ENCODE results near the gene NPPA. TPM values are rescaled to one million over a fixed set of nuclear protein-coding genes. Genes with fewer than 3 reads are reported as not detected.
"Not testable (repeated sequence)": the region's sequence is repeated elsewhere in the genome, so short reads cannot be mapped to it uniquely, and the experiment has no call there.

The NPPA gene
- polyA plus RNA-seq, result not detected

DNA sequence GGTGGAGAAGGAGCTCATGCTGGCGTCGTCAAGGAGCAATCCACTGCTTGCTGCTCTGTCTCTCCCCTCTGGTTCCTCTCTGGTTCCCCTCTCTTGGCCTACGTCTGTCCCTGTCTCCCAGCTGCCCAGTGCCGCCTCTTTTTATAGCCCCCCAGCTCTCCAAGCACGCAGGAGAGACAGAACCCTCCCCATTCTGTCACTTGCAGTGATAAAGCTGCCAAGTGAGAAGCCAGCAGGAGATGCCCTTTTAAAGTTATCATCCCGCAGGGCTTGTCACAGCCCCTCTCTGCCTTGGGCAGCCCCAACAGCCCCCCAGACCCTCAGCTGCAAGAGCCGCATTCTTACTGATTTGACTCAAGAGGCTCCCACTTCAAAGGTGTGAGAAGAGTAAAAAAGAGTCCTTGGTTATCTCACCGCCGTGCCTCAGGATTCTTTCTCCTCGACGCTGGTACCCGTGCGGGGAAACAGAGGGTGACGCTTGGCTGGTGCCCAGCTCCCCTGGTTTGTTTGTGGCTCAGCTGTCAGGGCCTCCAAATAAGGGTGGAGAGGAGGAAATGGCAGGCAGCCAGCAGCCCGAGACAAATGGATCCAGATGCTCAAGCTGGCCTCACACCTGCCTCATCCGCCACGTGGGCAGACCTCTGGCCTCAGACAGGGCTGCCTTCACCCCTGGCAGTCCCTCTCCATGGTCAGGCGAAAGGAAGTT, at the start of gene NPPA:
TSS of gene NPPA (minus strand) at position 117 of the 706 bp plus-strand sequence. CDS start at position 18, 99 bp downstream.
- Mint-ChIP-seq H3K27ac (no peak within 1 kb of the TSS), H3K4me1 (peaks cover 2 to 3% (median 3%) of the 10 kb centered on the region in 3 donors), H3K9me3 (no peaks in the 10 kb centered on the region), H3K27me3 (peaks cover 2% of the 10 kb centered on the region), H3K4me3 (no peak within 1 kb of the TSS), H3K36me3 (peaks cover 3% of the 10 kb centered on the region)

DNA sequence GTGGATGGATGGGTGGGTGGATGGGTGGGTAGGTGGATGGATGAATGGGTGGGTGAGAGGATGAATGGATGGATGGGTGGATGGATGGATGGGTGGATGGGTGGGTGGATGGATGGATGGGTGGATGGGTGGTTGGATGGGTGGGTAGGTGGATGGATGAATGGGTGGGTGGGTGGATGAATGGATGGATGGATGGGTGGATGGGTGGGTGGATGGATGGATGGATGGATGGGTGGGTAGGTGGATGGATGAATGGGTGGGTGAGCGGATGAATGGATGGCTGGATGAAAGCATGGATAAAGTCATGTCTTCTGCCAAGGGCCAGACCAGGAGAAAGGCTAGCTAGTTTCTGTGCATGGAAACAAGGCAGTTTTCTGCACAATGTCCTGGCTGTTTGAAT, 46.9 kb upstream of the NPPA start:
- not testable (repeated sequence) for H3K4me1 Mint-ChIP-seq, H3K36me3 Mint-ChIP-seq, H3K4me3 Mint-ChIP-seq, H3K9me3 Mint-ChIP-seq, H3K27ac Mint-ChIP-seq
- H3K27me3 Mint-ChIP-seq, result peaks cover 25% of the 10 kb centered on the region

DNA sequence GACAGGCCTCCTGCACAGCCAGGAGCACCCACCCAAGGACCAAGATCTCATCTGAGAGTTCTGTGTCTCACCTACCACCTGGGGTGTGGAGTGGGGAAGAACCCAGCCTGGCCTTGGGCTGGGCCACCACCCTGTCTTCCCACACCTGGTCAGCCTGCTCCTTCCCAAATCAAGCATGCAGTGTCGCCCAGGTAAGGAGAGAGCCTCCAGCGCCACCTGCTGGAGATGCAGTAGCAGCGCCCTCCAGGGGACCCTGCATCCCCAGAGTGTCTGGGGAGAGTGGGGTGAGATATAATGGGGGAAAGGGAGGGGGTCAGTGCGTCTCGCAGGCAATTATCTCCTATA, 46.3 kb upstream of the NPPA start:
- Mint-ChIP-seq H3K9me3 (no peaks in the 10 kb centered on the region), H3K4me3 (no peak overlapping the region), H3K4me1 (no peaks in the 10 kb centered on the region), H3K27ac (no peak overlapping the region), H3K36me3 (no peaks in the 10 kb centered on the region), H3K27me3 (peaks cover 22% of the 10 kb centered on the region)

DNA sequence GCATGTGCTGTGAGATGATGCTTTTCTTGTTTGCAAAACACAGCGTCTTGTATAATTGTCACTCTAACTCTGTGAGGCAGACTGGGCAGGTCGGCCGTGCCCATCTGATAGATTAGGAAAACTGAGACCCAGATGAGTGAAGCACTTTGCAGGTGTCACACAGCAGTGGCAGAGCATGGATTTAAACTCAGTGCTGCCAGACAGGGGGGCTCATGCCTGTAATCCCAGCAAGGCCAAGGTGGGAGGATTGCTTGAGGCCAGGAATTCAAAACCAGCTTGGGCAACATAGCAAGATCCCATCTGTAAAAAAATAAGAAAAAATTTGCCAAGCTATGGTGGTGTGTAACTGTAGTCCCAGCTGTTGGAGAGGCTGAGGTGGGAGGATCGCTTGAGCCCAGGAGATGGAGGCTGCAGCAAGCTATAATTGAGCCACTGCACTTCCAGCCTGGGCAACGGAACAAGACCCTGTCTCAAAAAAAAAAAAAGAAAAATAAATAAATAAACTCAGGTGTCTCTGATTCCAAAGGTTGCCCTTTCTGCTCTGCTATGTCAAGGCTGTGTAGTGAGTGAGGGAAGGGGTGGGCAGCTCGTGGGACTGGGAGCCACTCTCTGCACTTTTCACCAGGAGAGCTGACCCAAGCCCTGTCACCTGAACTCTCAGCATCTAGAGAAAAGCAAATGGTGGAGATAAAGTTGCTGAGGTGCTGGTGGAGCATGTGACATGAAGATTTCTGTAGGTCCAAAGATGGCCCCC, 44.0 kb upstream of the NPPA start:
- H3K4me1 Mint-ChIP-seq, result no peaks in the 10 kb centered on the region
- peaks cover 11% of the 10 kb centered on the region for H3K27me3 Mint-ChIP-seq
- no peaks in the 10 kb centered on the region for H3K9me3 Mint-ChIP-seq
- no peaks in the 10 kb centered on the region for H3K36me3 Mint-ChIP-seq
- no peak overlapping the region for H3K4me3 Mint-ChIP-seq
- no peak overlapping the region for H3K27ac Mint-ChIP-seq

DNA sequence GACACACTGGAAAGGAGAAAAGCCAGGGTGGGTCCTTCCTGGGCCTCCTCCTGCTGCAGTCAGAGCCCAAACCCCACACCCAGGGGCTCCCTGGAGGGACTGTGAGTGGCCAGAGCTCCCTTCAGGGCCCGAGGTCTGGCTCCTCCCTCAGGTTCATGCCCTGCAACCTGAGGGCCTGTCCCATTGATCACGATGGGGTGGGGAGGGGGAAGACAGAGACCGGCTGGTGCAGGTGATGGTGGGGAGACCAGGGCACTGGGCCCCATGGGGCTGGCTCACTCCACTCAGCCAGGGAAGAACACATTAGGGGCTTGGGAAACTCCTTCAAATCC, 41.3 kb upstream of the NPPA start:
- Mint-ChIP-seq H3K27me3 (peaks cover 5% of the 10 kb centered on the region), H3K4me3 (no peak overlapping the region), H3K4me1 (no peaks in the 10 kb centered on the region), H3K27ac (no peak overlapping the region), H3K36me3 (no peaks in the 10 kb centered on the region), H3K9me3 (no peaks in the 10 kb centered on the region)

DNA sequence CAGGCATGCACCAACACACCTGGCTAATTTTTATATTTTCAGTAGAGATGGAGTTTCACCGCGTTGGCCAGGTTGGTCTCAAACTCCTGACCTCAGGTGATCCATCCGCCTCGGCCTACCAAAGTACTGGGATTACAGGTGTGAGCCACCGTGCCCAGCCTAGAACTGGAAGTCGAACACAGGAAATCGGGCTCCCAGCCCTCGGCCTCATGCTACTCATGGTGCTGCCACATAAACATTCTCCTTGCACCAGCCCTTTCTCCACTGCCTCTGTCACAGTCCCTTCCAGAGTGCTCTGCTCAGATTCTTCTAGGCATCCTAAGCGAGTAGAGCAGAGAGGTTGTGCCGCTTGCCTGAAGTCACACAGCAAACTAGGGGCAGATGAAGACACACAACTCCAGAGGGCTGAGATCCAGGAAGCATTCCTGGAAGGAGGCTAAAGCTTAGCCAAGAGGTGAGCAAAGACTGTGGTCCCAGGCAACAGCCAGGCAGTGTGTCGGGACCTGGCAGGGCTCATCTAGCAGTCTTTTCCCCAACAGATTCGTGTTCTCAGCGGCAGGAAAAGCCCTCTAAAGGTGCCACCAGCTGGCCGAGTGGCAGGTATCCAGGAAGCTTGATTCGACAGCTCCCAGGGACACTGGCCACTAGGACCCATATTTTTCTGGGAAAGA, 40.8 kb upstream of the NPPA start:
- no peaks in the 10 kb centered on the region for H3K9me3 Mint-ChIP-seq
- H3K4me1 Mint-ChIP-seq, result no peaks in the 10 kb centered on the region
- H3K27me3 Mint-ChIP-seq, result peaks cover 7% of the 10 kb centered on the region

DNA sequence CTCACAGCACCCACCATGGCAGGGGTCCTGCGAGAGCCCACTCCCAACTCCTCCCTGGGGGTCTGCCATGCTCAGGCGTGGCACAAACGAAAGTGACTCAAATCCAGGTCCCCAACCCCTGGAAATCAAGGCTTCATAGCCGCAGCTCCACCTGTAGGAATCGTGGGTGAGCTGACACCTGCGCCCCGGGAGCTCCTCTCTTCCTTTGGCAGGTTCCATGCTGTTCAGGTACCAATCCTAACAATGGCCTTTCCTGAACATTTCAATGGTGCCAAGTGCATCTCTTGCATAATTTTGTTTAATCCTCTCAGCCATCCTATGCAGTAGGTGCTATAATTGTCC, 40.1 kb upstream of the NPPA start:
- Mint-ChIP-seq H3K4me3 (no peak overlapping the region), H3K36me3 (no peaks in the 10 kb centered on the region), H3K27me3 (peaks cover 11% of the 10 kb centered on the region), H3K9me3 (no peaks in the 10 kb centered on the region), H3K4me1 (no peaks in the 10 kb centered on the region), H3K27ac (no peak overlapping the region)

More for the DNA sequence above, 40.8 kb upstream of the NPPA start:
- Mint-ChIP-seq H3K27ac (no peak overlapping the region), H3K4me3 (no peak overlapping the region), H3K36me3 (no peaks in the 10 kb centered on the region)

DNA sequence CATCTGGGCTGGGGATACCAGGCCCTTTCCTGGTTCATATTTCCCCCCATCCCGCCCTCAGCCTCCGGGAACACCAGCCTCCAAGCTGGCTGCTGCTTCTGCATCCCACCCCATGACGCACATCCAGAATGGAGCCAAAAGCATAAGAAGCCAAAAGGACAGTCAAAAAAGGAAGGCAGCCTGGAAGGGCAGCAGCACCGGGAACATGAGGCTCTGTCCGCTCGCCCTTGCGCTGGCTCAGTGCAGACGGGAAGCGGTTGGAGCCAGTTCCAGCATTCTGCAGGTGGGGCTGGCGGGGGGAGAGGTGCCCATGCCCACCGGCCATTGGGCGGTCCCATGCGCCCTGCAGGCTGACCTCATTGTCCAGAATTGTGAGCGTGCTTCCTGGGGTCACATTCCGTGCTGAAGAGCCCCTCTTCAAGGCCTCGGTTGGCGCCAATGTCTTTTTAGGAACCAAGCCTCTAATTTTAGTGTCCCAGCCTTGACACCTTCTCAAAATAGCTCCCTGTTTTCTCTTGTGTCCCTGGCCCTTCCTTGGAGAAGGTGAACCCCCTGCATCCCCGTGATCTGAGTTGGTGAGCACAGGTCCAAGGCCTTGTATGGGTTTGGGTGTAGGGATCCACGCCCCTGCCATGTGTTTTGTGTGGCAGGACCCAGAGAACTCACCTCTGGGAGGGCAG, 39.5 kb upstream of the NPPA start:
- Mint-ChIP-seq H3K9me3 (no peaks in the 10 kb centered on the region), H3K27ac (no peak overlapping the region), H3K4me1 (no peaks in the 10 kb centered on the region), H3K27me3 (peaks cover 10% of the 10 kb centered on the region), H3K4me3 (no peak overlapping the region), H3K36me3 (no peaks in the 10 kb centered on the region)

DNA sequence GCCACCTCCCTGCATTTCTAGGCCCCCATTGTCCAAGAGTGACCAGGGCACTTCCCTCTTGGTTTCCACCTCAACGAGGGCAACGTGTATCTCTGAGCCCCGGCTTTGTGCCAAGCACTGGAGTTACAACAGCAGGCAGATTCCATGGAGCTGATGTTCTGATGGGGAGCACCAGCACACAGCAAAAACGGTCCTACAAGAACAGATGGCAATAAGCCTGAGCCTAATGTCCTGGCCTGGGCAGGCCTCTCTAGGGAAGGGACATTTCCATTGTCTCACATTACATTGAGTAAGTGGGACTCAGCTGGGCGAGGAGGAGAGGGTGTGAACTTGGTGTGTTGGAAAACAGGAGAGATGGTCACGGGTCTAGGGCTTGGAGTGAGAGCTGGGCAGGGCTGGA, 38.3 kb upstream of the NPPA start:
- no peak overlapping the region for H3K4me3 Mint-ChIP-seq
- peak overlapping the region in 1 of 3 donors; percentile 9 for H3K27ac Mint-ChIP-seq
- no peaks in the 10 kb centered on the region for H3K36me3 Mint-ChIP-seq
- no peaks in the 10 kb centered on the region for H3K4me1 Mint-ChIP-seq
- no peaks in the 10 kb centered on the region for H3K9me3 Mint-ChIP-seq
- H3K27me3 Mint-ChIP-seq, result peaks cover 11% of the 10 kb centered on the region

DNA sequence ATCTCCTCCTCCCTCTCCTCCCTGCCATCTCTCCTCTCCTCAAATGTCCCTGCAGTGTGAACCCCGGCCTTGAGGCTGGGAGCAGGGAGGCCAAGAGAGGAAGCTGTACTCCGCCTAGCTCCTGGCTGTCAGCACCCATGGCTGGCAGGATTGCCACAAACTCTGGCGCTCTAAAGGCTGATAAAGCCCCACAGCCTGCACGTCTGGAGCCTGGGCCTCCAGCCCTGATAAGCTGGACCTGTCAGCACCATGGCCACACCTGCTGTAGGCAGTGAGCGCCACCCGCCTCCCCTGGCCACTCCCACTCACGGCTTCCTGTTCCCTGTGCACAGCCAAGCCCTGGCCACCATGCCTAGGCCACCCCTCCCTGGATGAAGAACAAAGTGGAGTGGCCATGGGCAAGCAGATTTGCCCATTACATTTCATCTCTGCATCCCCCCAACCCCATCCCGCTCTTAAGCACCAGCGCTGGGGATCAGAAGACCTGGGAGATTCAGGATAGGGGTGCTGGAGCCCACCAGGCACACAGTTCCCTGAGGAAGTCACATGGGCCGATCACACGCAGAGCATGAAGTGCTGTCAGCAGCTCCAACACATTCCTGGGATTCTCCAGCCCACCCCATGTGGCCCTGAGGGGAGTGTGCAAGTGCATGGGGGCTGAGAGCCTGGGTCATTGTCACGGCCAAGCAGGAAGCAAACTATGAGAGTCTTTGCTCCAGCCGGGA, 35.4 kb upstream of the NPPA start:
- Mint-ChIP-seq H3K27ac (no peak overlapping the region), H3K36me3 (no peaks in the 10 kb centered on the region), H3K9me3 (no peaks in the 10 kb centered on the region), H3K4me1 (no peaks in the 10 kb centered on the region), H3K4me3 (no peak overlapping the region), H3K27me3 (peaks cover 18% of the 10 kb centered on the region)

DNA sequence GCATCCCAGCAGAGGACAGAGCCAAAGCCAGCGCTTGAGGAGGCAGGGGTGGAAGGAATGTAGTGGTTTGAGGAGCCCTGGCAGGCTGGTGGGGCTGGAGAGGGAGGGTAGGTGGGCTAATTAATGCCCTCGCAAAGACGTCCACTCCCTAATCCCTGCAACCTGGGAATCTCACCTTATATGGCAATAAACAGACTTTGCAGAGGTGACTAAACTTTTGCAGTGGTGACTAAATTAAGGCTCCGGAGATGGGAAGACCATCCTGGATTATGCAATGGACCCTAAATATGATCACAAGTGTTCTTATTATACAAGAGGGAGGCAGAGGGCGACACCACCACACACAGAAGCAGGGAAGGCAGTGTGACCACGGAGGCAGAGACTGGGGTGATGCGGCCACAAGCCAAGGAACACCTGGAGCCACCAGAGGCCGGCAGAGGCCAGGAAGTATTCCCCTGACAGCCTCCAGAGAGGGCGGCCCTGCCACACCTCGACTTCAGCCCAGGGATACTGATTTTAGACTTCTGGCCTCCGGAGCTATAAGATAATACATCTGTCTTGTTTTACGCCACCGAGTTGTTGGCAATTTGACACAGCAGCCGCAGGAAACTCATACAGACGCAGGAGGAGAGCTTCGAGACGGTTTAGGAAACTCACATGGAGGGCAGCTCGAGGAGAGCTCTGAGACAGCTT, 34.3 kb upstream of the NPPA start:
- Mint-ChIP-seq H3K27me3 (peaks cover 18% of the 10 kb centered on the region), H3K36me3 (no peaks in the 10 kb centered on the region), H3K27ac (no peak overlapping the region), H3K4me3 (peak overlapping the region in 1 of 4 donors; percentile 13), H3K9me3 (no peaks in the 10 kb centered on the region), H3K4me1 (no peaks in the 10 kb centered on the region)

DNA sequence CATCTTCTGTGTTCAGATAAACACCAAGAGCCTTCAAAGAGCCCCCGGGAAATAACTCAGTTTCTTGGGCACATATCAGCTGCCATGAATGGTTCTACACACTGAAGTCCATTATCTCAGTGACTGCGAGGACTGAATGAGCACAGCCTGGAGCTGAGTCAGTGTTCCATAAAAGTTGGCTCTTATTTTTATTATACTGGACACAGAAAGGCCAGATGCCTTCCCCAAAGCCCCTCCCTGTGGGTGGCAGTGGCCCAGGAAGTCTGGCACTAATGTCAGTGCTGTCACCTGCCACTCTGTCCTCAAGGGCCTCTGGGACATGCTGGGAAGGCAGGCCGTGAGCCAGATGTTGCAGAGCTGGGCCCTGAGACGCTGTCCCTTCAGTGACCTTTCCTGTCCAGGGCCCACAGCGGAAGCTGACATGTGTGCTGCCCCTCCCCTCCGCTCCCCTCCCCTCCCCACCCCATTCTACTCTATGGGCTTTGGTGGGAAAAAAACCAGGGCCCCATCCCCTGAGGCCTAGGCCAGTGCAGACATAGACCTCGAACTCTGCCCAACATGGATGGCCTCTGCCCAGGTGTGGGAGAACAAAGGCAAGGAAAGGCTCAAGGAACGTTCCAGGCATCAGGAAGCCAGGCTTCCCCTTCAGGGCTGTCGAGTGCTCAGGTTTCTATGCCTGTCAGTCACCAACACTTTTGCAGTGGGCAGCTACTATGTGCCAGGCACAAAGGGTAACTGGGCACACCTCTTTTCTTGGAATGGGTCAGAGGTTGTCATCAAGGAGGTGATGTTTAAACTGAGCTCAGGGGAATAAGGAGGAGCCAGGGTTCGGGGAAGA, 33.5 kb upstream of the NPPA start:
- Mint-ChIP-seq H3K27ac (no peak overlapping the region), H3K27me3 (peaks cover 19% of the 10 kb centered on the region), H3K9me3 (no peaks in the 10 kb centered on the region), H3K36me3 (no peaks in the 10 kb centered on the region), H3K4me3 (no peak overlapping the region), H3K4me1 (no peaks in the 10 kb centered on the region)

DNA sequence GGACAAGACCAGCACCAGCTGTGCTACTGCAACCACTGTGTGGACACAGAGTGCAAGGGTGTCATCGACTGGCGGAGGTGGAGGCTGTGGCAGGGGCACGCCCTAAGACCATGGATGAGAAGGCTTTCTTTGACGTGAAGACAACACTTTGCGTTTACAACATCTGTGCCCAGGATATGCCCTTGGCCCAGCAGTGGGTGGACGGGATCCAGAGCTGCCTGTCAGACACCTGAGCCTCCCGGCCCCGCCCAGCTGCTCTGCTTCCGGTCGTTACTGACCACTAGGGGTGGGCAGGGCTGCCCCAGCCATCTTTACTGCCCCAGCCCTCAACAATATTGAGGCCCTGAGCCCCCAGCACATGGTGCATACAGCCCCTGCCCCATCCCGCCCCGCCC, 32.6 kb upstream of the NPPA start:
- Mint-ChIP-seq H3K27me3 (peaks cover 17% of the 10 kb centered on the region), H3K36me3 (no peaks in the 10 kb centered on the region), H3K4me1 (no peaks in the 10 kb centered on the region), H3K9me3 (no peaks in the 10 kb centered on the region), H3K27ac (no peak overlapping the region), H3K4me3 (no peak overlapping the region)

Measured in IgD-negative memory B cell (primary cell).